Measurements from ENCODE around the gene MEIS2.

The MEIS2 gene

GRCh38 chr15:37037850-37038715 lies 62.3 kb downstream of the MEIS2 start:
- Histone ChIP-seq H3K4me2 (ENCODE audit: low read length) (no peak overlapping the region), H3K4me1 (ENCODE audit: low read length) (peaks cover 23% of the 10 kb centered on the region), H3K9me3 (ENCODE audit: insufficient read depth, low read length) (peaks cover 3% of the 10 kb centered on the region; the same call in 1 of the 2 replicates), H3K4me3 (ENCODE audit: low read length) (no peak overlapping the region), H3K9ac (ENCODE audit: low read length) (no peak overlapping the region), H3K27ac (ENCODE audit: low read length) (no peak overlapping the region), H2AFZ (ENCODE audit: low read depth, low read length) (no peak overlapping the region), H4K20me1 (ENCODE audit: insufficient read depth, low read length) (no peaks in the 10 kb centered on the region), H3K36me3 (replicated peaks; ENCODE audit: low read depth, low read length) (no peaks in the 10 kb centered on the region), H3K27me3 (ENCODE audit: low read depth, low read length) (no peaks in the 10 kb centered on the region), H3K79me2 (ENCODE audit: low read length) (no peaks in the 10 kb centered on the region)
- no peak for TF ChIP-seq EZH2phosphoT487 (IDR thresholded peaks at IDR 0.05; ENCODE audit: low read depth)
- TF ChIP-seq CTCF (IDR thresholded peaks at IDR 0.05; ENCODE audit: low read depth, low read length): no peak

GRCh38 chr15:37037071-37037655 lies 63.2 kb downstream of the MEIS2 start:
- H3K27ac ChIP-seq (ENCODE audit: low read length): no peak overlapping the region
- H3K36me3 ChIP-seq (replicated peaks; ENCODE audit: low read depth, low read length): no peaks in the 10 kb centered on the region
- no peak overlapping the region for H2AFZ ChIP-seq (ENCODE audit: low read depth, low read length)
- H3K4me1 ChIP-seq (ENCODE audit: low read length): peaks cover 23% of the 10 kb centered on the region
- H3K27me3 ChIP-seq (ENCODE audit: low read depth, low read length): no peaks in the 10 kb centered on the region
- H3K9ac ChIP-seq (ENCODE audit: low read length): no peak overlapping the region
- no peaks in the 10 kb centered on the region for H4K20me1 ChIP-seq (ENCODE audit: insufficient read depth, low read length)
- TF ChIP-seq CTCF (IDR thresholded peaks at IDR 0.05; ENCODE audit: low read depth, low read length): no peak
- no peak for TF ChIP-seq EZH2phosphoT487 (IDR thresholded peaks at IDR 0.05; ENCODE audit: low read depth)
- H3K4me2 ChIP-seq (ENCODE audit: low read length): no peak overlapping the region
- H3K9me3 ChIP-seq (ENCODE audit: insufficient read depth, low read length): peaks cover 3% of the 10 kb centered on the region; the same call in 1 of the 2 replicates
- no peak overlapping the region for H3K4me3 ChIP-seq (ENCODE audit: low read length)
- H3K79me2 ChIP-seq (ENCODE audit: low read length): no peaks in the 10 kb centered on the region

- peaks cover 15% of the 10 kb centered on the region for H3K4me1 ChIP-seq (ENCODE audit: low read length)
- H3K9me3 ChIP-seq (ENCODE audit: insufficient read depth, low read length): peaks cover 3% of the 10 kb centered on the region; the same call in 1 of the 2 replicates
- H3K27me3 ChIP-seq (ENCODE audit: low read depth, low read length): no peaks in the 10 kb centered on the region
- H3K4me2 ChIP-seq (ENCODE audit: low read length): peak overlapping the region; percentile 43
- H3K27ac ChIP-seq (ENCODE audit: low read length): no peak overlapping the region
- TF ChIP-seq EZH2phosphoT487 (IDR thresholded peaks at IDR 0.05; ENCODE audit: low read depth) (no peak), CTCF (IDR thresholded peaks at IDR 0.05; ENCODE audit: low read depth, low read length) (no peak)
- peak overlapping the region; percentile 40; the same call in 1 of the 2 replicates for H2AFZ ChIP-seq (ENCODE audit: low read depth, low read length)
- peak overlapping the region; percentile 9; the same call in 1 of the 2 replicates for H3K9ac ChIP-seq (ENCODE audit: low read length)
- no peaks in the 10 kb centered on the region for H4K20me1 ChIP-seq (ENCODE audit: insufficient read depth, low read length)
- H3K79me2 ChIP-seq (ENCODE audit: low read length): no peaks in the 10 kb centered on the region
- H3K4me3 ChIP-seq (ENCODE audit: low read length): peak overlapping the region; percentile 16; the same call in 1 of the 2 replicates
- H3K36me3 ChIP-seq (replicated peaks; ENCODE audit: low read depth, low read length): no peaks in the 10 kb centered on the region
Observed at GRCh38 chr15:37034835-37035748, 65.3 kb downstream of the MEIS2 start.

All from OCI-LY3 (cell line).